OCI-LY7 (cell line): ENCODE results near the gene OGA. TPM values are rescaled to one million over a fixed set of nuclear protein-coding genes. Genes with fewer than 3 reads are reported as not detected.
A peak's percentile ranks its signal among the peaks of the same experiment; 100 is the strongest.

ENCODE experiments used
- BruUV-seq: library from RNA; stranded (reverse); fragments of 400-500 nt; replicated peaks from 2 replicates; lab custom pipeline; 2021; lab: Mats Ljungman, UMichigan
- CTCF ChIA-PET: fragments of 300-600 bp; sonication (Branson Sonifier 250); formaldehyde crosslinking; loops from one replicate; lab custom pipeline; 2022; ENCODE audit warnings: antibody characterized with exemption; ENCODE audit not compliant: unreplicated experiment; lab: Charles Lee
- POLR2A ChIA-PET: fragments of 300-600 bp; sonication (Branson Sonifier 250); formaldehyde crosslinking; loops from one replicate; lab custom pipeline; 2022; ENCODE audit warnings: antibody characterized with exemption; lab: Charles Lee
- DNase-seq: peaks from one replicate; pipeline ENCODE4 v3.0.0-alpha.2; 2015; ENCODE audit warnings: low spot score
- H2AFZ ChIP-seq: fragments of 200-600 bp; sonication (generic), shearing (Covaris generic); 2 replicates; pipeline ENCODE4 v1.6.1; 2014; ENCODE audit warnings: mild to moderate bottlenecking, antibody characterized with exemption, low read length, moderate library complexity
- H3K27ac ChIP-seq: fragments of 200-600 bp; sonication (generic); 2 replicates; pipeline ENCODE4 v1.5.1; 2014; ENCODE audit warnings: mixed run types, low read depth, mild to moderate bottlenecking, moderate library complexity, low read length, inconsistent platforms; ENCODE audit not compliant: poor library complexity, severe bottlenecking
- H3K36me3 ChIP-seq: fragments of 200-600 bp; sonication (generic); 2 replicates; pipeline ENCODE4 v1.6.1; 2014; ENCODE audit warnings: mild to moderate bottlenecking, antibody characterized with exemption, low read length, moderate library complexity, mixed read lengths; ENCODE audit not compliant: insufficient read depth
- H3K4me1 ChIP-seq: fragments of 200-600 bp; sonication (generic); 2 replicates; pipeline ENCODE4 v1.5.1; 2014; ENCODE audit warnings: mild to moderate bottlenecking, low read length; ENCODE audit not compliant: insufficient read depth, poor library complexity, severe bottlenecking
- H3K4me2 ChIP-seq: fragments of 200-600 bp; sonication (generic); 2 replicates; pipeline ENCODE4 v1.6.1; 2014; ENCODE audit warnings: mild to moderate bottlenecking, low read length
- H3K4me3 ChIP-seq: fragments of 200-600 bp; sonication (generic); 2 replicates; pipeline ENCODE4 v1.5.1; 2014; ENCODE audit warnings: mild to moderate bottlenecking, low read depth, low read length; ENCODE audit not compliant: poor library complexity, severe bottlenecking
- H3K79me2 ChIP-seq: fragments of 200-600 bp; sonication (generic); 2 replicates; pipeline ENCODE4 v1.6.1; 2016; ENCODE audit warnings: low read depth, mild to moderate bottlenecking, low read length, moderate library complexity, mixed read lengths; ENCODE audit not compliant: insufficient read depth
- H3K9me2 ChIP-seq: fragments of 200-600 bp; sonication (generic); 2 replicates; pipeline ENCODE4 v1.6.1; 2016; ENCODE audit warnings: mild to moderate bottlenecking, low read length, mixed read lengths; ENCODE audit not compliant: insufficient read depth
- H3K9me3 ChIP-seq: fragments of 200-600 bp; sonication (generic); 2 replicates; pipeline ENCODE4 v1.6.1; 2014; ENCODE audit warnings: mild to moderate bottlenecking, mixed run types, low read length, mixed read lengths
- H4K20me1 ChIP-seq: fragments of 200-600 bp; sonication (generic); 2 replicates; pipeline ENCODE4 v1.6.1; 2014; ENCODE audit warnings: mild to moderate bottlenecking, antibody characterized with exemption, low read length, moderate library complexity, mixed read lengths; ENCODE audit not compliant: insufficient read depth
- CTCF ChIP-seq: fragments of 200-600 bp; sonication (generic); conservative IDR thresholded peaks from 2 replicates; pipeline ENCODE4 v1.5.1; 2014; ENCODE audit warnings: mild to moderate bottlenecking, antibody characterized with exemption, low read length, moderate library complexity, mixed read lengths
- EZH2phosphoT487 ChIP-seq: fragments of 200-600 bp; sonication (generic); IDR thresholded peaks from 2 replicates; pipeline ENCODE4 v1.6.1; 2018; ENCODE audit warnings: low read depth, borderline replicate concordance, mild to moderate bottlenecking, mixed run types, antibody characterized with exemption, low read length, moderate library complexity, mixed read lengths
- intact Hi-C: fragments of 100-400 bp; cut with micrococcal nuclease; formaldehyde crosslinking; loops from one replicate; pipeline ENCODE4 v1.10.0; 2022; ENCODE audit not compliant: unreplicated experiment
- total RNA-seq, 2 experiments: library from RNA; depleted of rRNA in 1 of 2; stranded (reverse); fragments of >200 nt in 1 of 2; shearing (Covaris generic) in 1 of 2; gene quantifications; 2 replicates each; pipeline ENCODE4 v1.2.3, GENCODE V29; 2014 to 2022

Gene OGA
- total RNA-seq, 2 experiments from 2014 or later, result 65.5 to 109 TPM

GRCh38 chr10:101816376-101816775, 1.9 kb downstream of the OGA start:
- no TSS peak for BruUV-seq
- Histone ChIP-seq H2AFZ (no peak overlapping the region), H3K79me2 (peaks cover 79% of the 10 kb centered on the region), H3K4me1 (peaks cover 27% of the 10 kb centered on the region), H3K9me3 (no peaks in the 10 kb centered on the region), H3K9me2 (no peaks in the 10 kb centered on the region), H3K27ac (peak overlapping the region; percentile 77), H3K36me3 (peaks cover 38% of the 10 kb centered on the region), H3K4me2 (peak overlapping the region; percentile 99), H4K20me1 (peaks cover 43% of the 10 kb centered on the region), H3K4me3 (peak overlapping the region; percentile 95)
- ChIA-PET CTCF (interaction anchor here (0.8 kb wide), 1 partner anchor 25 kb away, joined by 4 read pairs; no protein-coding TSS in a partner anchor), POLR2A (interaction anchor here (1.0 kb wide), 3 partner anchors 11 to 123 kb away, joined by 3 to 9 read pairs (median 3); partner anchors contain the start of gene NPM3)
- TF ChIP-seq EZH2phosphoT487 (no peak), CTCF (no peak)
- DNase-seq, result no peak
- intact Hi-C loops, result no loop called here

DNA sequence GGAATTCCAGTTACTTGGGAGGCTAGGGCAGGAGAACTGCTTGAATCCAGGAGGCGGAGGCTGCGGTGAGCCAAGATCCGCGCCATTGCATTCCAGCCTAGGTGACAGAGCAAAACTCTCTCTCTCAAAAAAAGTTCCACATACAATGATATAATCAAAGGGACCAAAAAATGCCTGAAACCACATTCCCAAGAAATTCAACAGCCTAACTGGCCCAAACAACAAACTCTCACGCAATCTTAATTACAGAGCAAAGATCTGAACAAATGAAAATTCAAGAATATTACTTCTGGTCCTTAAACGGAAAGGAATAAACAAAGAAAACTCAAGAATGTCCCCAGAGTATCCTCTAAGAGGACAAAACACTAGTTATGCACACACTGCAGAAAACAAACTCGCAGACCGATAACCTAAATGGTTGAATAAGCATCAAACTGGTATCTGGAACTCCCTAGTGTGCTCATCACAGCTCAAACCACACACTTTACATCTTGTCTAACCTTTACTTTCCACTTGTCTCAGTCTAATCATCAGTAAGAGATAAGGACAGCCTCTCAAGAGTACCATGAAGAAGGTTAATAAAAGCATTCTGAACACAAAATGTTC, 3.7 kb downstream of the OGA start:
- H4K20me1 ChIP-seq, result peaks cover 43% of the 10 kb centered on the region
- peak overlapping the region; percentile 6 for H3K27ac ChIP-seq

More for the DNA sequence above, 3.7 kb downstream of the OGA start:
- intact Hi-C loops, result no loop called here
- ChIA-PET CTCF (no interaction called here), POLR2A (interaction anchor here (0.7 kb wide), 1 partner anchor 193 kb away, joined by 3 read pairs; no protein-coding TSS in a partner anchor)
- peaks cover 23% of the 10 kb centered on the region for H3K4me1 ChIP-seq
- no peak overlapping the region for H2AFZ ChIP-seq
- no peaks in the 10 kb centered on the region for H3K9me3 ChIP-seq
- H3K4me3 ChIP-seq, result peak overlapping the region; percentile 95
- peaks cover 85% of the 10 kb centered on the region for H3K79me2 ChIP-seq
- peak; percentile 18 for DNase-seq
- BruUV-seq, result TSS peak; percentile 6
- H3K36me3 ChIP-seq, result peaks cover 55% of the 10 kb centered on the region
- H3K4me2 ChIP-seq, result peak overlapping the region; percentile 99
- TF ChIP-seq EZH2phosphoT487 (no peak), CTCF (no peak)
- H3K9me2 ChIP-seq, result no peaks in the 10 kb centered on the region
